HepG2 (cell line): ENCODE measurements around the gene TBC1D21. TPM values are rescaled to one million over a fixed set of nuclear protein-coding genes. Genes with fewer than 3 reads are reported as not detected.

ENCODE experiments used
- ATAC-seq: fragments of 200-7000 bp; cut with Tn5 transposase; 3 replicates; pipeline ENCODE4 v1.9.1; 2020; ENCODE audit warnings: mild to moderate bottlenecking, moderate library complexity
- BruUV-seq: library from RNA; stranded (reverse); fragments of 400-500 nt; replicated peaks from 2 replicates; lab custom pipeline; 2021; lab: Mats Ljungman, UMichigan
- CTCF ChIA-PET: fragments of 300-600 bp; formaldehyde crosslinking; extraction: SDS; loops from one replicate; lab custom pipeline; 2021; ENCODE audit warnings: low total read pairs, inconsistent platforms, low intra/inter-chr PET ratio; lab: Yijun Ruan, JAX
- POLR2A ChIA-PET: fragments of 350-600 bp; sonication (Branson Sonifier 250); formaldehyde crosslinking; loops from one replicate; lab custom pipeline; 2020; ENCODE audit warnings: antibody characterized with exemption, inconsistent platforms; lab: Yijun Ruan, JAX
- DNase-seq: peaks from one replicate; pipeline ENCODE4 v3.0.0-alpha.2; 2015; ENCODE audit warnings: low spot score
- FAIRE-seq: peaks from 3 replicates; lab custom pipeline; 2011; peaks lifted over from hg19 to GRCh38; lab: Jason Lieb, UNC
- H2AFZ ChIP-seq: one replicate; pipeline ENCODE4 v1.6.1; 2011; ENCODE audit warnings: low read length, inconsistent platforms
- H3K27ac ChIP-seq: fragments of 300-600 bp; 3 replicates; pipeline ENCODE4 v1.8.0; 2011; ENCODE audit warnings: mixed run types, mild to moderate bottlenecking, mixed read lengths, low read length, inconsistent platforms; ENCODE audit not compliant: insufficient read depth; ENCODE audit errors: extremely low read length
- H3K27me3 ChIP-seq, 2 experiments: fragments of 200-600 bp in 1 of 2; 2 replicates in 1 of 2; 3 replicates in 1 of 2; pipeline versions ENCODE4 v1.6.0 to v1.8.0; 2011; ENCODE audit warnings: low read length in 2 of 2, mild to moderate bottlenecking in 2 of 2, moderate library complexity in 2 of 2, inconsistent platforms in 1 of 2; ENCODE audit not compliant: insufficient read depth in 2 of 2, control insufficient read depth in 1 of 2
- H3K36me3 ChIP-seq, 2 experiments: fragments of 200-600 bp in 1 of 2; replicated peaks in 1 of 2; 2 replicates in 1 of 2; 3 replicates in 1 of 2; pipeline versions ENCODE4 v1.5.1 to v1.8.0; 2011; ENCODE audit warnings: low read length in 2 of 2, inconsistent platforms in 1 of 2; ENCODE audit not compliant: insufficient read depth in 2 of 2, control insufficient read depth in 1 of 2
- H3K4me1 ChIP-seq: 2 replicates; pipeline ENCODE4 v1.5.1; 2012; ENCODE audit warnings: low read length, inconsistent platforms; ENCODE audit not compliant: insufficient read depth
- H3K4me2 ChIP-seq: 2 replicates; pipeline ENCODE4 v1.6.0; 2011; ENCODE audit warnings: low read depth, low read length, inconsistent platforms
- H3K4me3 ChIP-seq, 3 experiments: fragments of 200-600 bp in 1 of 3; sonication (generic), shearing (Covaris generic) in 1 of 3; replicated peaks in 1 of 3; 2 replicates each; pipeline ENCODE4 v1.5.1; 2011 to 2016; ENCODE audit warnings: low read length in 3 of 3, inconsistent platforms in 2 of 3, low read depth in 2 of 3, mild to moderate bottlenecking in 2 of 3, control low read depth in 1 of 3, mixed read lengths in 1 of 3; ENCODE audit not compliant: insufficient read depth in 1 of 3
- H3K79me2 ChIP-seq: one replicate; pipeline ENCODE4 v1.6.1; 2011; ENCODE audit warnings: low read length, inconsistent platforms; ENCODE audit not compliant: insufficient read depth
- H3K9ac ChIP-seq: 2 replicates; pipeline ENCODE4 v1.6.0; 2011; ENCODE audit warnings: mild to moderate bottlenecking, low read depth, low read length, inconsistent platforms; ENCODE audit not compliant: insufficient read depth
- H3K9me3 ChIP-seq: 2 replicates; pipeline ENCODE4 v1.5.1; 2012; ENCODE audit warnings: mild to moderate bottlenecking, low read length
- H4K20me1 ChIP-seq: 2 replicates; pipeline ENCODE4 v1.6.0; 2011; ENCODE audit warnings: inconsistent platforms, mild to moderate bottlenecking, low read length, moderate library complexity; ENCODE audit not compliant: insufficient read depth
- CTCF ChIP-seq: sonication (generic); formaldehyde crosslinking; IDR thresholded peaks from 2 replicates; pipeline ENCODE4 v1.5.0; 2020; ENCODE audit warnings: mild to moderate bottlenecking, missing genetic modification reagents, moderate library complexity
- DNMT1 ChIP-seq: sonication (generic); formaldehyde crosslinking; IDR thresholded peaks from 2 replicates; pipeline ENCODE4 v1.5.1; 2020; ENCODE audit warnings: mild to moderate bottlenecking, missing genetic modification reagents
- ELF1 ChIP-seq: sonication (generic); formaldehyde crosslinking; IDR thresholded peaks from 2 replicates; pipeline ENCODE4 v1.4.0; 2020; ENCODE audit warnings: missing genetic modification reagents
- KDM2A ChIP-seq: sonication (generic); formaldehyde crosslinking; IDR thresholded peaks from 2 replicates; pipeline ENCODE4 v1.4.0; 2020; ENCODE audit warnings: low read depth, missing genetic modification reagents, borderline replicate concordance
- THAP9 ChIP-seq: sonication (generic); formaldehyde crosslinking; IDR thresholded peaks from 2 replicates; pipeline ENCODE4; 2020; ENCODE audit warnings: missing genetic modification reagents, mild to moderate bottlenecking, borderline replicate concordance
- ZNF550 ChIP-seq: sonication (generic); formaldehyde crosslinking; IDR thresholded peaks from 2 replicates; pipeline ENCODE4 v1.4.0; 2020; ENCODE audit warnings: mild to moderate bottlenecking, missing genetic modification reagents, borderline replicate concordance
- ZNF576 ChIP-seq: sonication (generic); formaldehyde crosslinking; IDR thresholded peaks from 2 replicates; pipeline ENCODE4 v1.4.0; 2020; ENCODE audit warnings: mild to moderate bottlenecking, missing genetic modification reagents
- ZNF597 ChIP-seq: sonication (generic); formaldehyde crosslinking; IDR thresholded peaks from 2 replicates; pipeline ENCODE4 v1.5.0; 2020; ENCODE audit warnings: missing genetic modification reagents
- ZNF616 ChIP-seq: sonication (generic); formaldehyde crosslinking; IDR thresholded peaks from 2 replicates; pipeline ENCODE4 v1.5.0; 2020; ENCODE audit warnings: low read depth, mild to moderate bottlenecking, missing genetic modification reagents
- whole genome bisulfite sequencing: methylation state at CpG from one replicate; pipeline ENCODE4 v1.1.6; 2017; ENCODE audit warnings: low lambda C conversion rate; 5-methylcytosine and 5-hydroxymethylcytosine counted together
- in situ Hi-C: cut with HindIII; loops from 2 replicates; pipeline ENCODE4 v1.10.0; 2017; ENCODE audit warnings: low pct_unique_long_range_greater_than_20kb; ENCODE audit not compliant: extremely low pct_ligation_motif_present
- intact Hi-C: fragments of 100-400 bp; cut with micrococcal nuclease; formaldehyde crosslinking; loops from one replicate; pipeline ENCODE4 v1.10.0; 2022; ENCODE audit not compliant: unreplicated experiment
- polyA plus RNA-seq, 8 experiments: library from polyadenylated mRNA; depleted of rRNA in 3 of 8; stranded (reverse) in 7 of 8; unstranded in 1 of 8; fragments of >200 nt; fragmentation: Illumina TruSeq in 4 of 8; extraction: Trizol in 4 of 8; gene quantifications; 2 replicates each; pipeline versions ENCODE4 v1.2.1 to v1.2.3, GENCODE V29; 2011 to 2016; ENCODE audit warnings: low read depth in 4 of 8, missing spikeins in 1 of 8, mixed read lengths in 1 of 8; ENCODE audit not compliant: insufficient read depth in 1 of 8
- total RNA-seq, 5 experiments: library from RNA; depleted of rRNA; stranded (reverse); fragments of >200 nt; fragmentation: Illumina TruSeq; extraction: Trizol; gene quantifications; 2 replicates each; pipeline ENCODE4 v1.2.3, GENCODE V29; 2016; ENCODE audit warnings: low read depth in 1 of 5
- TF ChIP-seq, protein P1 (sequence below): IDR thresholded peaks from 2 replicates; pipeline ENCODE4 v1.6.1; 2016; ENCODE audit warnings: missing compliant biosample characterization, missing genetic modification reagents, borderline replicate concordance
- TF ChIP-seq, protein P2 (sequence below): sonication (generic); formaldehyde crosslinking; IDR thresholded peaks from 2 replicates; pipeline ENCODE4 v1.8.0; 2022; ENCODE audit warnings: missing genetic modification reagents, mild to moderate bottlenecking, borderline replicate concordance

TBC1D21 gene
- total and polyA plus RNA-seq, 2 of the 13 experiments (the other 11 are each of a cell fraction or from before 2014, with no cell fraction given) = not detected

- H3K79me2 ChIP-seq = no peaks in the 10 kb centered on the region
- H2AFZ ChIP-seq = peak overlapping the region; percentile 54
- WGBS = 2% methylated on average over 6 of the region's 7 CpGs
- FAIRE-seq (peak; percentile 63), DNase-seq (peak; percentile 42), ATAC-seq (peak; percentile 99)
- H4K20me1 ChIP-seq = no peaks in the 10 kb centered on the region
- intact Hi-C loops = loop anchor here (1.0 kb wide), 1 partner anchor 34 kb away; no protein-coding TSS in a partner anchor
- no peak overlapping the region for H3K4me2 ChIP-seq
- no peak overlapping the region for H3K27ac ChIP-seq
- H3K9ac ChIP-seq = no peak overlapping the region
- H3K36me3 ChIP-seq = no peaks in the 10 kb centered on the region
- peaks cover 6% of the 10 kb centered on the region; the same call in 1 of the 2 replicates for H3K4me1 ChIP-seq
- no peak overlapping the region for H3K4me3 ChIP-seq
- in situ Hi-C loops = loop anchor here (5.0 kb wide), 1 partner anchor 36 kb away; the partner anchor contains the start of gene TBC1D21
- no TSS peak for BruUV-seq
- peaks cover 0 to 3% of the 10 kb centered on the region in 2 experiments; a peak in 3 of 5 replicates for H3K27me3 ChIP-seq
- ChIA-PET CTCF (interaction anchor here (1.2 to 1.7 kb wide), 2 partner anchors 32 to 34 kb away, joined by 6 to 21 read pairs; partner anchors contain the start of gene TBC1D21), POLR2A (no interaction called here)
- H3K9me3 ChIP-seq = no peaks in the 10 kb centered on the region
- no peak for TF ChIP-seq ZNF550 (CRISPR knock-in tag)
- TF ChIP-seq KDM2A (CRISPR knock-in tag) = 0 out of 2 replicates have a peak, but pooled peaks have one; percentile 24
- TF ChIP-seq THAP9 (CRISPR knock-in tag) = no peak
- no peak for TF ChIP-seq DNMT1
- TF ChIP-seq ZNF576 (CRISPR knock-in tag) = no peak
- TF ChIP-seq ZNF597 (CRISPR knock-in tag) = no peak
- TF ChIP-seq CTCF = peak; percentile 97
- no peak for TF ChIP-seq ELF1
- TF ChIP-seq, protein P1, sequence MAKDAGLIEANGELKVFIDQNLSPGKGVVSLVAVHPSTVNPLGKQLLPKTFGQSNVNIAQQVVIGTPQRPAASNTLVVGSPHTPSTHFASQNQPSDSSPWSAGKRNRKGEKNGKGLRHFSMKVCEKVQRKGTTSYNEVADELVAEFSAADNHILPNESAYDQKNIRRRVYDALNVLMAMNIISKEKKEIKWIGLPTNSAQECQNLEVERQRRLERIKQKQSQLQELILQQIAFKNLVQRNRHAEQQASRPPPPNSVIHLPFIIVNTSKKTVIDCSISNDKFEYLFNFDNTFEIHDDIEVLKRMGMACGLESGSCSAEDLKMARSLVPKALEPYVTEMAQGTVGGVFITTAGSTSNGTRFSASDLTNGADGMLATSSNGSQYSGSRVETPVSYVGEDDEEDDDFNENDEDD (CRISPR knock-in tag) = peak; percentile 18; the same call in 1 of the 2 replicates
- TF ChIP-seq, protein P2, sequence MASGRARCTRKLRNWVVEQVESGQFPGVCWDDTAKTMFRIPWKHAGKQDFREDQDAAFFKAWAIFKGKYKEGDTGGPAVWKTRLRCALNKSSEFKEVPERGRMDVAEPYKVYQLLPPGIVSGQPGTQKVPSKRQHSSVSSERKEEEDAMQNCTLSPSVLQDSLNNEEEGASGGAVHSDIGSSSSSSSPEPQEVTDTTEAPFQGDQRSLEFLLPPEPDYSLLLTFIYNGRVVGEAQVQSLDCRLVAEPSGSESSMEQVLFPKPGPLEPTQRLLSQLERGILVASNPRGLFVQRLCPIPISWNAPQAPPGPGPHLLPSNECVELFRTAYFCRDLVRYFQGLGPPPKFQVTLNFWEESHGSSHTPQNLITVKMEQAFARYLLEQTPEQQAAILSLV (CRISPR knock-in tag) = no peak
- TF ChIP-seq ZNF616 (CRISPR knock-in tag) = 0 out of 2 replicates have a peak, but pooled peaks have one; percentile 55
Observed at GRCh38 chr15:73908030-73908821, 34.9 kb downstream of the TBC1D21 start.
